GM21515 (cell line): Measurements from ENCODE around the gene MSRB2.
A peak's percentile ranks its signal among the peaks of the same experiment; 100 is the strongest.

Experiments used
- ATAC-seq: cut with Tn5 transposase; IDR thresholded peaks from one replicate; pipeline ENCODE4 v1.9.1; 2021; ENCODE audit not compliant: unreplicated experiment

MSRB2 gene

GRCh38 chr10:23110722-23111516 lies 15.5 kb downstream of the MSRB2 start:
- ATAC-seq = no peak

GRCh38 chr10:23111517-23112286 lies 16.3 kb downstream of the MSRB2 start:
- no peak for ATAC-seq

- no peak for ATAC-seq
Measured at GRCh38 chr10:23114228-23114850, 19.0 kb downstream of the MSRB2 start.

- no peak for ATAC-seq
Measured at GRCh38 chr10:23116486-23117205, 21.3 kb downstream of the MSRB2 start.

- no peak for ATAC-seq
Measured at GRCh38 chr10:23120001-23120934, 24.9 kb downstream of the MSRB2 start.

GRCh38 chr10:23121135-23121534 lies 25.8 kb downstream of the MSRB2 start:
- ATAC-seq = no peak

GRCh38 chr10:23136462-23136861 lies 41.1 kb downstream of the MSRB2 start:
- ATAC-seq = no peak

GRCh38 chr10:23139677-23140076 lies 44.3 kb downstream of the MSRB2 start:
- no peak for ATAC-seq

GRCh38 chr10:23141995-23142394 lies 46.6 kb downstream of the MSRB2 start:
- no peak for ATAC-seq

GRCh38 chr10:23146258-23146657 lies 50.9 kb downstream of the MSRB2 start:
- no peak for ATAC-seq

GRCh38 chr10:23147035-23147434 lies 51.7 kb downstream of the MSRB2 start:
- ATAC-seq = no peak

GRCh38 chr10:23148214-23148613 lies 52.8 kb downstream of the MSRB2 start:
- no peak for ATAC-seq

GRCh38 chr10:23150091-23150490 lies 54.7 kb downstream of the MSRB2 start:
- no peak for ATAC-seq

GRCh38 chr10:23150610-23151009 lies 55.2 kb downstream of the MSRB2 start:
- no peak for ATAC-seq

- no peak for ATAC-seq
Measured at GRCh38 chr10:23151071-23151470, 55.7 kb downstream of the MSRB2 start.

- no peak for ATAC-seq
Measured at GRCh38 chr10:23155169-23155568, 59.8 kb downstream of the MSRB2 start.

GRCh38 chr10:23156447-23157150 lies 61.2 kb downstream of the MSRB2 start:
- ATAC-seq = no peak

GRCh38 chr10:23157239-23157681 lies 61.9 kb downstream of the MSRB2 start:
- ATAC-seq = no peak

- peak; percentile 71 for ATAC-seq
Measured at GRCh38 chr10:23157691-23158369, 62.5 kb downstream of the MSRB2 start.
